ENCODE measurements around the gene TNFRSF18.

The TNFRSF18 gene

GRCh38 chr1:1206376-1206965, at the start of gene TNFRSF18:
Gene TNFRSF18 (minus strand): TSS chr1:1206592. CDS start chr1:1206571, 21 bp downstream.
- H3K36me3 ChIP-seq (ENCODE audit: insufficient read depth, low read length), result no peaks in the 10 kb centered on the region
- H3K9me3 ChIP-seq (ENCODE audit: insufficient read depth, low read depth, low read length), result no peaks in the 10 kb centered on the region
- TF ChIP-seq CTCF (conservative IDR thresholded peaks at IDR 0.05; ENCODE audit: low read length), result no peak
- no peak for TF ChIP-seq EZH2phosphoT487 (IDR thresholded peaks at IDR 0.05; ENCODE audit: borderline replicate concordance)
- no peaks in the 10 kb centered on the region for H4K20me1 ChIP-seq (ENCODE audit: insufficient read depth, low read length, poor library complexity, severe bottlenecking)
- H3K9ac ChIP-seq (ENCODE audit: low read depth, low read length, poor library complexity, severe bottlenecking), result peak within 1 kb of the TSS; percentile 71
- no peaks in the 10 kb centered on the region for H3K27me3 ChIP-seq (ENCODE audit: insufficient read depth, low read length, poor library complexity, severe bottlenecking)
- peak within 1 kb of the TSS; percentile 49 for H3K4me3 ChIP-seq (ENCODE audit: low read length, poor library complexity, severe bottlenecking)
- H3K79me2 ChIP-seq (ENCODE audit: insufficient read depth, low read length), result peaks cover 13% of the 10 kb centered on the region; the same call in 1 of the 2 replicates
- peaks cover 47% of the 10 kb centered on the region for H3K4me1 ChIP-seq (ENCODE audit: insufficient read depth, low read length, poor library complexity, severe bottlenecking)
- peak within 1 kb of the TSS; percentile 85 for H3K4me2 ChIP-seq (ENCODE audit: low read depth, low read length, poor library complexity, severe bottlenecking)
- no peak within 1 kb of the TSS for H2AFZ ChIP-seq (ENCODE audit: low read length)
- 0 out of 2 replicates have a peak, but pooled peaks cover 3% of the 10 kb centered on the region for H3F3A ChIP-seq (ENCODE audit: low read depth)
- no peaks in the 10 kb centered on the region for H3K9me2 ChIP-seq (replicated peaks; ENCODE audit: low read depth, low read length)

- Histone ChIP-seq H2AFZ (ENCODE audit: low read length) (no peak overlapping the region), H3K79me2 (ENCODE audit: insufficient read depth, low read length) (peaks cover 4% of the 10 kb centered on the region; the same call in 1 of the 2 replicates), H3F3A (ENCODE audit: low read depth) (no peaks in the 10 kb centered on the region), H3K9me2 (replicated peaks; ENCODE audit: low read depth, low read length) (no peaks in the 10 kb centered on the region), H3K4me1 (ENCODE audit: insufficient read depth, low read length, poor library complexity, severe bottlenecking) (peaks cover 9% of the 10 kb centered on the region), H4K20me1 (ENCODE audit: insufficient read depth, low read length, poor library complexity, severe bottlenecking) (no peaks in the 10 kb centered on the region), H3K27me3 (ENCODE audit: insufficient read depth, low read length, poor library complexity, severe bottlenecking) (no peaks in the 10 kb centered on the region), H3K4me2 (ENCODE audit: low read depth, low read length, poor library complexity, severe bottlenecking) (no peak overlapping the region), H3K36me3 (ENCODE audit: insufficient read depth, low read length) (peaks cover 27% of the 10 kb centered on the region; the same call in 1 of the 2 replicates), H3K9ac (ENCODE audit: low read depth, low read length, poor library complexity, severe bottlenecking) (no peak overlapping the region), H3K4me3 (ENCODE audit: low read length, poor library complexity, severe bottlenecking) (no peak overlapping the region), H3K9me3 (ENCODE audit: insufficient read depth, low read depth, low read length) (no peaks in the 10 kb centered on the region)
- no peak for TF ChIP-seq CTCF (conservative IDR thresholded peaks at IDR 0.05; ENCODE audit: low read length)
- TF ChIP-seq EZH2phosphoT487 (IDR thresholded peaks at IDR 0.05; ENCODE audit: borderline replicate concordance), result no peak
Observed at GRCh38 chr1:1255611-1256010, 49.2 kb upstream of the TNFRSF18 start.

GRCh38 chr1:1255078-1255477, 48.7 kb upstream of the TNFRSF18 start:
- Histone ChIP-seq H3K9me3 (ENCODE audit: insufficient read depth, low read depth, low read length) (no peaks in the 10 kb centered on the region), H3K4me3 (ENCODE audit: low read length, poor library complexity, severe bottlenecking) (no peak overlapping the region), H3K79me2 (ENCODE audit: insufficient read depth, low read length) (peaks cover 4% of the 10 kb centered on the region; the same call in 1 of the 2 replicates), H3K36me3 (ENCODE audit: insufficient read depth, low read length) (peaks cover 27% of the 10 kb centered on the region; the same call in 1 of the 2 replicates), H4K20me1 (ENCODE audit: insufficient read depth, low read length, poor library complexity, severe bottlenecking) (no peaks in the 10 kb centered on the region), H3F3A (ENCODE audit: low read depth) (no peaks in the 10 kb centered on the region), H2AFZ (ENCODE audit: low read length) (no peak overlapping the region), H3K9me2 (replicated peaks; ENCODE audit: low read depth, low read length) (no peaks in the 10 kb centered on the region), H3K4me2 (ENCODE audit: low read depth, low read length, poor library complexity, severe bottlenecking) (no peak overlapping the region), H3K27me3 (ENCODE audit: insufficient read depth, low read length, poor library complexity, severe bottlenecking) (no peaks in the 10 kb centered on the region), H3K9ac (ENCODE audit: low read depth, low read length, poor library complexity, severe bottlenecking) (no peak overlapping the region), H3K4me1 (ENCODE audit: insufficient read depth, low read length, poor library complexity, severe bottlenecking) (peaks cover 13% of the 10 kb centered on the region)
- TF ChIP-seq CTCF (conservative IDR thresholded peaks at IDR 0.05; ENCODE audit: low read length), result no peak
- no peak for TF ChIP-seq EZH2phosphoT487 (IDR thresholded peaks at IDR 0.05; ENCODE audit: borderline replicate concordance)
